GM19023 (cell line): ENCODE measurements around the gene COA4.

Experiments used
- ATAC-seq: cut with Tn5 transposase; IDR thresholded peaks from one replicate; pipeline ENCODE4 v1.9.1; 2021; ENCODE audit warnings: mild to moderate bottlenecking, moderate library complexity; ENCODE audit not compliant: unreplicated experiment

Gene COA4

DNA sequence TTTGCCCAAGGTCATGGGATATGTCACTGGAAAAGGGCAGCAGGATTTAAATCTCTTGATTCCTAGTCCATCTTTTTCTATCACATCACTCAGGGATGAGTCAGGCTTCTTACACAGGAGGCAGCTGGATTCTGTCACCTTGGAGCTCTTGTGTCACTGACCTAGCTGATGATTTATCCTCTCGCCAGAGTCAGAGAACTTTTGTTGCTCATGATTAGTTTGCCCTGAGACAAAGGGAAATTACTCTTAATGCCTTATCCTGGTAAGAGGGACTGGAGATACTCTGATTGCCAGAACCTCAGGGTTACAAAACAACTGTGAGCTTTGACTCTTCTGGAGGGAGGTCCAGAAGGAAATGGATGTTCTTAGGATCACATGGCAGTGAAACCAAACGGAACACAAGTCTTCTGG, 10.1 kb downstream of the COA4 start:
- no peak for ATAC-seq

DNA sequence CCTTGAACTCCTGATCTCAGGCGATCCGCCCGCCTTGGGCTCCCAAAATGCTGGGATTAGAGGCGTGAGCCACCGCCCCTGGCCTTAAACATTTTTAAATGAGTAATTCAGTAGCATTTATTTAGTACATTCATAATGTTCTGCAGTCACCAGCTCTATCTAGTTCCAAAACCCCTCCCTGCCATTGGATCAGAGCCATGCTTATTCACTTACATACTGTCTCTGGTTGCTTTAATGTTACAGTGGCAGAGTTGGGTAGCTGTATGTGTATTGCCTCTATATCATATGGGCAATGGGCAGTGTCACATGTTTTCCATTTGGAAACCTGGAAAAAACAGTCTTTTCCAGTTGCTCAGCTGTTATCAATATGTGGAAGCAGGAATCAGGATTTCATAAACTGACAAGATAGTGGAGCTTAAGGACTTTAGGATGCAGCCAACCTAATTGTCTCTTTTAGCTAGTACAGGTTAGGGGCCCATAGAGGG, 10.5 kb downstream of the COA4 start:
- ATAC-seq, result no peak

GRCh38 chr11:73862986-73863385, 13.7 kb downstream of the COA4 start:
- ATAC-seq, result no peak

- ATAC-seq, result no peak
Measured at GRCh38 chr11:73860202-73860601, 16.4 kb downstream of the COA4 start.

DNA sequence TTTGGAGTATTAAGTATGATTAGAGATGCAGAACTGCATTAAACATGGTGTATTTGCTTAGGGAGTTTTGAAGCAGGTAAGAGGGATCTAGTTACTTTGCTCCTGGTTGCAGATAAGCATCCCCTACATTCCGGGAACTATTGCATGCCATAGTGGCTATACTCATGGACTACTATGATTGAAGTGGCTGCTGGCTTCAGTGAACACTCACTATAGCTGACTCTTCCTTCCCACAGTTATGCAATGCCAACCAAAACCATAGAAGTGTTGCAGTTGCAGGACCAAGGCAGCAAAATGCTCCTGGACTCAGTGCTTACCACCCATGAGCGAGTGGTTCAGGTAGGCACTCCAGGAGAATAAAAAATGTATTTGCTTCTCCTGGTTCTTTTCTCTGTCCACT, 17.0 kb downstream of the COA4 start:
- no peak for ATAC-seq

DNA sequence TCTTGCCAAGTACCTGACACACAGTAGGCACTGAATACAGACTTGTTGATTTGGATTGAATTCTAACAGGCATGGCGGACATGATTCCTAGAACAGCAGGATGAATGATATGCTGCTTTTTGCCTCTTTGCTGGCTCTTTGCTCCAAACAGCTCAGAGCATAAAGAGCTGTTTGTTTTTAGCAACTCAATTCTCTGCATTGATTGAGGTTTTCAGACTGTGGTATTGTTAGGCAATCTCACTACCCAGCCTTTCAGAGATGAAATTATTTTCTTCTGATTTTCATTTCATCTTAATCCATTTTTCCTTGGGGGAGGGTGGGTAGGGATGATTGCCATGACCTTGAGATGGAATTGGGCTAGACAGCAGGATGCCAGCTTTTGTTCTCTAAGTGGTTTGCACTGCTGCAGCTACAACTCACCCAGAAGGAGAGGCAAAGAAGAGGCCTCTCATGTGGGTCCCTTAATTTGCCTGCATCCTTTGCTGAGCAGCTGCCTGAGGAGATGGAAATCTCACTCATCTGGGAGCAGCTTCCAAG, 20.5 kb downstream of the COA4 start:
- no peak for ATAC-seq

- no peak for ATAC-seq
Measured at GRCh38 chr11:73854680-73855079, 22.0 kb downstream of the COA4 start.

DNA sequence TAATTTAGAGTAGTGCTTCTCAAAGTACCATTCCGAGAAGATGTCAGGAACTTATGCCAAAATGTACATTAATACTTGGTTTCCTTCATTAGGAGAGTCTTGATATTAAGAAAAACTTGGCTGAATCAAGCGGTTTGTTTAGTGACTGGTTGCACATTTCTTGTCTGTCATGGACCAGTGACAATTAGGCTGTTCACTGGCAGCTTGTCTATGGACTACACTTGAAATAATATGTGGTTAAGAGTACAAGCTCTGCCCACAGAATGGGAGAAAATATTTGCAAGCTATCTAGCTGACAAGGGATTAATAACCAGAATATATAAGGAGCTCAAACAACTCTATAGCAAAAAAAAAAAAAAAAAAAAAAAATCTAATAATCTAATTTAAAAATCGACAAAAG, 24.6 kb downstream of the COA4 start:
- ATAC-seq, result no peak

DNA sequence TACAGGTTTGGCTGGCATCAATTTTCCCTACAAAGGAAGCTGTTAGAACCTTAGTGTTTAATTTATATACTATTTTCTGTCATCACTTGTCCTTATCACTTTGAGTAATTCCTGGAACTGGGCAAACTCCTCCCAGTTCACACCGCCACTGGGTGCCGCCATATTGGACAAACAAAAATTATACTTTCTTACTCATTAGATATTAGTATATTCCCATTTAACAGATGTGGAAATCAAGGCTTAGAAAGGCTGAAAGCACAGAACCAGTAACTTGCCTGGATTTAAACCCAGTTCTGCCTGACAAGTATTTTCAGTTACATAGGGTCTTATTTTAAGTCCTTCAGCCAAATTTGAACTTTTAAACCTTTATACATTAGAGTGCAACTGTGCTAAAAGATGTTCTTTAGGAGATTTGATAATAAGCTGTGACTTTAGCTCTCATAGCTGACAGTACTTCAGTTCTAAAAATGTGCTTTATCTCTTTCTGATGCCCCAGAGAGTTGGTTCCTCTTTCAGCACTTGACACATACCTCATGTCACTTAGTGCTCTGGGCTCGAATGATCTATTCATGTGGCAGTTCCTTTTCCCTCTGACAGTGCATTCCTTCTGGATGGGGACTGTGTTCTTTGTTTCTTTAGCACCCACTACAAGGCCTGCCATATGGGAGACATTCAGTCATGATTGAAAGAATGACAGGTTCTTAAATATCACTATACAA, 25.4 kb downstream of the COA4 start:
- no peak for ATAC-seq

GRCh38 chr11:73839123-73839457, 37.6 kb downstream of the COA4 start:
- no peak for ATAC-seq

DNA sequence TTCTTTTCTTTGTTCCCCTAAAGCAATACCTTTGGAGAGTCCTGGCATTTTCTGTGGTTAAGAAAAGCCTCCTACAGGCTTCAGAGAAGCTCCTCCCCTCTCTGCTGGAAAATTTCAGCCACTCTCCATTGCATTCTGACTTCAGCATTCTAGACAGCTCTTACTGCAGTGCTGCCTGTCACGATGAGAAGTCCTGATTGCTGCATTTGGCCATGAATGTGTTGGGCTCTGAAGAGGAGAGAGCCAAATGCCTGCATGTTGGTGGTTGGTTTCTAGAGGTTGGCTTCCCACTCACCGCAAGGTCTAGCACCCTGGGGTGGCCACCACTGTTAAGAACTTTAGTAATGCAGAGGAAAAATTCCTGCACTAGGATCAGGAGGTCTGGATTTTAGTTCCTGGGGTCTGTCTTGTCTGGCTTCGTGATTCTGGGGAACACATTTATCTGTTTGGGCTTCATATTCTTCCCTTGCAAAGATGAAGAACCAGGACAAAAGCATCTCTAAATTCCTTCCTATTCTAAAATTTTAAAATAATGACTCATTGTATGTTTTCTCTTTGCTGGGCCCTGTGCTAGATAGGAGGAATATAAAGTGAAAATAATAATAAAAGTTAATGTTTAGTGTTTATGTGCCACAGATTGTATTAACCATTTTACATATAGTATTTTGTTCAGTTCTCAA, 38.1 kb downstream of the COA4 start:
- ATAC-seq, result no peak

GRCh38 chr11:73833067-73833466, 43.6 kb downstream of the COA4 start:
- no peak for ATAC-seq

DNA sequence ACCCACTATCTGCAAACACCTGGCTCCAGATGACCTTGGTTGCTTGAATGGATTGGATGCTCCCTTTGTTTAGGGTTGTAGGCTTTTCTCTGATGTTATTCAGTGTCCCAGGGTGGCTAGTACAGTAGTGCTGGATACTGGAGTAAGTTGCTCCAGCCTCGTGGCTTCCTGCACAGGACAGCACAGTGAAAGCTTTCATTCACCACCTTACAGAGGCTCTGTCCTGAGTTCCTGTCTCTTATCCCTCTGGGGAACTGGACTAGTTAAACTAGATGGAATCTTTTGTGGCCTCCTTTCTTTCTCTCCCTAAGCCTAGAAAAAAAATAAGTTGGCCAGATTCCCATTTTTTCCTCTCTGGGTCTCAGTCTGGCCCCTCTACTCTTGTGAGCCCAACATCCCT, 46.4 kb downstream of the COA4 start:
- no peak for ATAC-seq
